PC-9 (cell line): ENCODE data around the gene CDC23. TPM values are rescaled to one million over a fixed set of nuclear protein-coding genes. Genes with fewer than 3 reads are reported as not detected.

Experiments
- BruUV-seq: library from RNA; stranded (reverse); fragments of 400-500 nt; replicated peaks from 2 replicates; lab custom pipeline; 2021; lab: Mats Ljungman, UMichigan
- CTCF ChIA-PET: fragments of 300-600 bp; sonication (Branson Sonifier 250); formaldehyde crosslinking; loops from one replicate; lab custom pipeline; 2022; ENCODE audit warnings: antibody characterized with exemption; lab: Charles Lee
- POLR2A ChIA-PET: fragments of 300-600 bp; sonication (Branson Sonifier 250); formaldehyde crosslinking; loops from one replicate; lab custom pipeline; 2022; ENCODE audit warnings: antibody characterized with exemption; ENCODE audit not compliant: unreplicated experiment; lab: Charles Lee
- DNase-seq, 2 experiments: peaks; one replicate each; pipeline versions ENCODE4 v3.0.0 to v3.0.0-alpha.2; 2015 to 2022; ENCODE audit warnings: mixed read lengths in 1 of 2
- H2AFZ ChIP-seq: fragments of 200-600 bp; sonication (generic); 2 replicates; pipeline ENCODE4 v1.8.1; 2017; ENCODE audit warnings: antibody characterized with exemption
- H3F3A ChIP-seq: fragments of 200-600 bp; sonication (generic); 2 replicates; pipeline ENCODE4 v1.8.1; 2017; ENCODE audit warnings: antibody characterized with exemption, mild to moderate bottlenecking, low read depth; ENCODE audit not compliant: insufficient read depth
- H3K27ac ChIP-seq: fragments of 200-600 bp; sonication (generic); 2 replicates; pipeline ENCODE4 v1.6.1; 2016; ENCODE audit warnings: mixed run types
- H3K27me3 ChIP-seq: fragments of 200-600 bp; sonication (generic); 2 replicates; pipeline ENCODE4 v1.6.1; 2016; ENCODE audit warnings: low read depth, mixed run types; ENCODE audit not compliant: insufficient read depth
- H3K36me3 ChIP-seq: fragments of 200-600 bp; sonication (generic); 2 replicates; pipeline ENCODE4 v1.6.1; 2016; ENCODE audit warnings: low read depth, mixed run types
- H3K4me1 ChIP-seq: fragments of 200-600 bp; sonication (generic); replicated peaks from 2 replicates; pipeline ENCODE4 v1.6.1; 2016; ENCODE audit warnings: mixed run types; ENCODE audit not compliant: insufficient read depth
- H3K4me2 ChIP-seq: fragments of 200-600 bp; sonication (generic); 2 replicates; pipeline ENCODE4 v1.6.1; 2017; ENCODE audit warnings: mixed run types
- H3K4me3 ChIP-seq: fragments of 200-600 bp; sonication (generic); 2 replicates; pipeline ENCODE4 v1.6.1; 2016; ENCODE audit warnings: mixed run types
- H3K79me2 ChIP-seq: fragments of 200-600 bp; sonication (generic); 2 replicates; pipeline ENCODE4 v1.6.1; 2017; ENCODE audit warnings: low read depth, mixed run types
- H3K9me2 ChIP-seq: fragments of 200-600 bp; sonication (generic); 2 replicates; pipeline ENCODE4 v1.8.1; 2017; ENCODE audit warnings: mild to moderate bottlenecking; ENCODE audit not compliant: insufficient read depth
- H3K9me3 ChIP-seq: fragments of 200-600 bp; sonication (generic); 2 replicates; pipeline ENCODE4 v1.8.1; 2016; ENCODE audit warnings: low read depth; ENCODE audit not compliant: insufficient read depth
- H4K20me1 ChIP-seq: fragments of 200-600 bp; sonication (generic); 2 replicates; pipeline ENCODE4 v1.8.1; 2017; ENCODE audit not compliant: insufficient read depth
- EZH2 ChIP-seq: fragments of 200-600 bp; sonication (generic); IDR thresholded peaks from 2 replicates; pipeline ENCODE4 v1.8.0; 2017; ENCODE audit warnings: antibody characterized with exemption, low read depth
- intact Hi-C: fragments of 100-400 bp; cut with micrococcal nuclease; formaldehyde crosslinking; loops from one replicate; pipeline ENCODE4 v1.10.0; 2022; ENCODE audit not compliant: unreplicated experiment
- total RNA-seq: library from RNA; stranded (reverse); gene quantifications from 2 replicates; pipeline ENCODE4 v1.2.3, GENCODE V29; 2021
- TF ChIP-seq, protein P1 (sequence below): fragments of 200-600 bp; sonication (generic); conservative IDR thresholded peaks from 2 replicates; pipeline ENCODE4 v1.6.1; 2017; ENCODE audit warnings: mixed run types, antibody characterized with exemption, mild to moderate bottlenecking, moderate library complexity

Gene CDC23
- total RNA-seq, 1 experiment from 2014 or later = 40.5 TPM

DNA sequence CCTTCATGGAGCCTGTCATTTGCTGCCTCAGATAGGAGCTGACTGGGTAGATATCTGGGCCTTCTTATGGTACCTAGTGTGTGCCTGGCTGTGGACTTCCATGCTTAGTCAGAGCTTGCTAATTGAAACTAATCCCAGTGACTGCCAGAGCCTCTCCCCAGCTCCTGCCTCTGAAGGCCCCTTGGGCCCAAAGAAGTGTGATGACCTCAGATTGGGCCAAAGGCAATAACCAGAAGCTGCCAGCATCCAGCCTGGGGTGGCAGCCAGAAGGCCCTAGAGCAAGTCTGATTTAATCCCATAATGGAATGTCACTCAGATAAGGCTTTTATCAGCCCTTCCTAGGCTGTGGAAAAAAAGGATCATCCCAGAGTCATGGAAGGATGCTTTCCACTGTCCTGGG, 17.1 kb upstream of the CDC23 start:
- H3K9me2 ChIP-seq = no peaks in the 10 kb centered on the region
- no peak for DNase-seq
- H3K27ac ChIP-seq = no peak overlapping the region
- no peak overlapping the region for H3K4me2 ChIP-seq
- H3K9me3 ChIP-seq = peaks cover 13% of the 10 kb centered on the region
- CTCF ChIA-PET = no interaction called here
- POLR2A ChIA-PET = no interaction called here
- H3K36me3 ChIP-seq = no peaks in the 10 kb centered on the region
- BruUV-seq = no TSS peak
- H2AFZ ChIP-seq = no peak overlapping the region
- intact Hi-C loops = no loop called here
- no peaks in the 10 kb centered on the region for H3F3A ChIP-seq
- no peaks in the 10 kb centered on the region for H3K27me3 ChIP-seq
- no peak for TF ChIP-seq EZH2
- TF ChIP-seq, protein P1, sequence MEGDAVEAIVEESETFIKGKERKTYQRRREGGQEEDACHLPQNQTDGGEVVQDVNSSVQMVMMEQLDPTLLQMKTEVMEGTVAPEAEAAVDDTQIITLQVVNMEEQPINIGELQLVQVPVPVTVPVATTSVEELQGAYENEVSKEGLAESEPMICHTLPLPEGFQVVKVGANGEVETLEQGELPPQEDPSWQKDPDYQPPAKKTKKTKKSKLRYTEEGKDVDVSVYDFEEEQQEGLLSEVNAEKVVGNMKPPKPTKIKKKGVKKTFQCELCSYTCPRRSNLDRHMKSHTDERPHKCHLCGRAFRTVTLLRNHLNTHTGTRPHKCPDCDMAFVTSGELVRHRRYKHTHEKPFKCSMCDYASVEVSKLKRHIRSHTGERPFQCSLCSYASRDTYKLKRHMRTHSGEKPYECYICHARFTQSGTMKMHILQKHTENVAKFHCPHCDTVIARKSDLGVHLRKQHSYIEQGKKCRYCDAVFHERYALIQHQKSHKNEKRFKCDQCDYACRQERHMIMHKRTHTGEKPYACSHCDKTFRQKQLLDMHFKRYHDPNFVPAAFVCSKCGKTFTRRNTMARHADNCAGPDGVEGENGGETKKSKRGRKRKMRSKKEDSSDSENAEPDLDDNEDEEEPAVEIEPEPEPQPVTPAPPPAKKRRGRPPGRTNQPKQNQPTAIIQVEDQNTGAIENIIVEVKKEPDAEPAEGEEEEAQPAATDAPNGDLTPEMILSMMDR = no peak
- H3K79me2 ChIP-seq = no peaks in the 10 kb centered on the region
- no peaks in the 10 kb centered on the region for H4K20me1 ChIP-seq
- no peak overlapping the region for H3K4me3 ChIP-seq
- H3K4me1 ChIP-seq = no peaks in the 10 kb centered on the region

DNA sequence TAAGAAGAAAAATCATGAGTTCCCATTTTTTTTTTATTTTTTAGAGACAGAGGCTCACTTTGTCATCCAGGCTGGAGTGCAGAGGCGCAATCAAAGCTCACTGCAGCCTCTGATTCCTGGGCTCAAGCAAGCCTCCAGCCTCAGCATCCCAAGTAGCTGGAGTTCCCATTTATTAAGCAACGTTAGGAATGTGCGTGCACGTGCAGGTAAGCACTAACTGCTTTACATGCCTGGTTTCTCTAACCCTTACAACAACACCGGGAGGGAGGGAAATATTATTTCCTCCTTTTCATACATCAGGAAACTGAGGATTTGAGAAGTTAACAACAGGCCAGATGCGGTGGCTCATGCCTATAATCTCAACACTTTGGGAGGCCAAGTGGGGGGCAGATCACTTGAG, 16.3 kb upstream of the CDC23 start:
- H2AFZ ChIP-seq = no peak overlapping the region
- peaks cover 13% of the 10 kb centered on the region for H3K9me3 ChIP-seq
- intact Hi-C loops = no loop called here
- CTCF ChIA-PET = no interaction called here
- no peaks in the 10 kb centered on the region for H3K79me2 ChIP-seq
- no peak overlapping the region for H3K27ac ChIP-seq
- H3F3A ChIP-seq = no peaks in the 10 kb centered on the region
- H3K36me3 ChIP-seq = no peaks in the 10 kb centered on the region
- TF ChIP-seq EZH2 = no peak
- TF ChIP-seq, protein P1 = no peak
- no peaks in the 10 kb centered on the region for H3K4me1 ChIP-seq
- no peaks in the 10 kb centered on the region for H3K27me3 ChIP-seq
- no peak overlapping the region for H3K4me2 ChIP-seq
- BruUV-seq = no TSS peak
- no peaks in the 10 kb centered on the region for H3K9me2 ChIP-seq
- H4K20me1 ChIP-seq = no peaks in the 10 kb centered on the region
- no peak overlapping the region for H3K4me3 ChIP-seq
- DNase-seq = no peak
- POLR2A ChIA-PET = interaction anchor here (0.7 kb wide), 1 partner anchor 53 kb away, joined by 16 read pairs; no protein-coding TSS in a partner anchor

GRCh38 chr5:138226910-138227309, 13.8 kb upstream of the CDC23 start:
- H3K36me3 ChIP-seq = no peaks in the 10 kb centered on the region
- H2AFZ ChIP-seq = no peak overlapping the region
- H4K20me1 ChIP-seq = no peaks in the 10 kb centered on the region
- peaks cover 13% of the 10 kb centered on the region for H3K9me3 ChIP-seq
- ChIA-PET CTCF (interaction anchor here (0.6 kb wide), 1 partner anchor 56 kb away, joined by 3 read pairs; no protein-coding TSS in a partner anchor), POLR2A (no interaction called here)
- H3K4me1 ChIP-seq = no peaks in the 10 kb centered on the region
- no peak overlapping the region for H3K27ac ChIP-seq
- no peaks in the 10 kb centered on the region for H3K27me3 ChIP-seq
- H3K79me2 ChIP-seq = no peaks in the 10 kb centered on the region
- no peak overlapping the region for H3K4me3 ChIP-seq
- intact Hi-C loops = no loop called here
- no peaks in the 10 kb centered on the region for H3K9me2 ChIP-seq
- no TSS peak for BruUV-seq
- DNase-seq = no peak
- H3K4me2 ChIP-seq = no peak overlapping the region
- no peaks in the 10 kb centered on the region for H3F3A ChIP-seq
- TF ChIP-seq EZH2 = no peak
- TF ChIP-seq, protein P1 = no peak
